CD14-positive monocyte (primary cell): ENCODE measurements around the gene STK4. TPM values are rescaled to one million over a fixed set of nuclear protein-coding genes. Genes with fewer than 3 reads are reported as not detected.
A peak's percentile ranks its signal among the peaks of the same experiment; 100 is the strongest.

ENCODE experiments used
- DNase-seq, 3 donors: peaks; one replicate each; pipeline ENCODE4 v3.0.0-alpha.2; 2011 to 2022
- H2AFZ ChIP-seq: 2 replicates; pipeline ENCODE4 v1.6.0; 2012; ENCODE audit warnings: mild to moderate bottlenecking, low read depth, low read length, inconsistent platforms; ENCODE audit not compliant: insufficient read depth, poor library complexity, severe bottlenecking
- H3K27ac ChIP-seq, 2 donors: 1 replicate in 1 of 2; 2 replicates in 1 of 2; pipeline ENCODE4 v1.5.1; 2012 to 2013; ENCODE audit warnings: low read length in 2 of 2, control low read depth in 1 of 2, inconsistent platforms in 1 of 2, low read depth in 1 of 2, mild to moderate bottlenecking in 1 of 2
- H3K27me3 ChIP-seq, 2 donors: one replicate each; pipeline versions ENCODE4 v1.6.0 to v1.6.1; 2011 to 2013; ENCODE audit warnings: low read length in 2 of 2; ENCODE audit not compliant: control insufficient read depth in 2 of 2, insufficient read depth in 2 of 2
- H3K36me3 ChIP-seq, 2 donors: replicated peaks in 1 of 2; 1 replicate in 1 of 2; 2 replicates in 1 of 2; pipeline versions ENCODE4 v1.5.1 to v1.6.1; 2012 to 2013; ENCODE audit warnings: low read length in 2 of 2, control low read depth in 1 of 2, inconsistent platforms in 1 of 2, mild to moderate bottlenecking in 1 of 2; ENCODE audit not compliant: insufficient read depth in 2 of 2, control insufficient read depth in 1 of 2
- H3K4me1 ChIP-seq, 2 donors: 1 replicate in 1 of 2; 2 replicates in 1 of 2; pipeline versions ENCODE4 v1.5.1 to v1.6.1; 2012 to 2013; ENCODE audit warnings: low read length in 2 of 2, control low read depth in 1 of 2, inconsistent platforms in 1 of 2, mild to moderate bottlenecking in 1 of 2, moderate library complexity in 1 of 2; ENCODE audit not compliant: insufficient read depth in 2 of 2, control insufficient read depth in 1 of 2
- H3K4me2 ChIP-seq: replicated peaks from 2 replicates; pipeline ENCODE3; 2012; ENCODE audit warnings: low read length, moderate library complexity, mild to moderate bottlenecking; ENCODE audit not compliant: poor library complexity, severe bottlenecking; ENCODE audit errors: extremely low read depth
- H3K4me3 ChIP-seq, 3 experiments: fragments of 200-600 bp in 1 of 3; sonication (generic) in 1 of 3; replicated peaks in 1 of 3; 1 replicate in 2 of 3; 2 replicates in 1 of 3; pipeline ENCODE4 v1.5.1; 2011 to 2013; ENCODE audit warnings: low read length in 3 of 3, mild to moderate bottlenecking in 3 of 3, control low read depth in 2 of 3, low read depth in 2 of 3, inconsistent platforms in 1 of 3, moderate library complexity in 1 of 3
- H3K79me2 ChIP-seq: 2 replicates; pipeline ENCODE4 v1.6.0; 2012; ENCODE audit warnings: mild to moderate bottlenecking, control low read depth, inconsistent platforms, low read length, moderate library complexity; ENCODE audit not compliant: insufficient read depth
- H3K9ac ChIP-seq: 2 replicates; pipeline ENCODE4 v1.6.0; 2017; ENCODE audit warnings: low read length, mild to moderate bottlenecking; ENCODE audit not compliant: insufficient read depth, poor library complexity, severe bottlenecking
- H3K9me3 ChIP-seq, 2 donors: replicated peaks in 1 of 2; 1 replicate in 1 of 2; 2 replicates in 1 of 2; pipeline versions ENCODE4 v1.5.1 to v1.6.1; 2012 to 2013; ENCODE audit warnings: low read length in 2 of 2, control low read depth in 1 of 2; ENCODE audit not compliant: control insufficient read depth in 1 of 2, insufficient read depth in 1 of 2
- H4K20me1 ChIP-seq: 2 replicates; pipeline ENCODE4 v1.6.0; 2012; ENCODE audit warnings: mild to moderate bottlenecking, low read length, control low read depth, moderate library complexity; ENCODE audit not compliant: insufficient read depth
- H3K27ac Mint-ChIP-seq, 7 donors: one replicate each; pipeline ENCODE4 v1.8.0; 2020; ENCODE audit warnings: mild to moderate bottlenecking in 7 of 7, mixed read lengths in 7 of 7, moderate library complexity in 6 of 7, inconsistent platforms in 2 of 7
- H3K27me3 Mint-ChIP-seq, 3 donors: one replicate each; pipeline ENCODE4 v1.8.0; 2021 to 2022; ENCODE audit warnings: low read depth in 3 of 3, mild to moderate bottlenecking in 3 of 3, mixed read lengths in 3 of 3, moderate library complexity in 3 of 3, inconsistent platforms in 1 of 3
- H3K36me3 Mint-ChIP-seq, 2 donors: one replicate each; pipeline ENCODE4 v1.8.0; 2020; ENCODE audit warnings: mixed read lengths in 2 of 2, inconsistent platforms in 1 of 2, mild to moderate bottlenecking in 1 of 2
- H3K4me1 Mint-ChIP-seq: one replicate; pipeline ENCODE4 v1.8.0; 2020; ENCODE audit warnings: mild to moderate bottlenecking, mixed read lengths
- H3K4me3 Mint-ChIP-seq, 2 donors: one replicate each; pipeline ENCODE4 v1.8.0; 2020; ENCODE audit warnings: mild to moderate bottlenecking in 2 of 2, mixed read lengths in 2 of 2, moderate library complexity in 1 of 2
- H3K9me3 Mint-ChIP-seq, 7 donors: one replicate each; pipeline ENCODE4 v1.8.0; 2020 to 2022; ENCODE audit warnings: mixed read lengths in 7 of 7, mild to moderate bottlenecking in 6 of 7, moderate library complexity in 6 of 7, inconsistent platforms in 2 of 7
- CTCF ChIP-seq: fragments of 200-600 bp; IDR thresholded peaks from one replicate; pipeline ENCODE4 v1.8.0; 2022; ENCODE audit warnings: antibody characterized with exemption, mild to moderate bottlenecking
- WGBS: methylation state at CpG from one replicate; pipeline ENCODE4 v1.1.5; 2013; ENCODE audit warnings: missing lambda C conversion rate; ENCODE audit not compliant: insufficient coverage; 5-methylcytosine and 5-hydroxymethylcytosine counted together
- intact Hi-C, 2 donors: fragments of 100-400 bp; cut with micrococcal nuclease; formaldehyde crosslinking; loops; one replicate each; pipeline versions ENCODE4 v1.15.0 to v1.15.1; 2023
- polyA plus RNA-seq, 3 donors: library from polyadenylated mRNA; depleted of rRNA in 1 of 3; unstranded in 2 of 3; stranded (reverse) in 1 of 3; fragments of 300-500 nt in 2 of 3; fragments of >200 nt in 1 of 3; fragmentation: Illumina TruSeq in 2 of 3; gene quantifications; 1 replicate in 2 of 3; 2 replicates in 1 of 3; pipeline ENCODE4 v1.2.3, GENCODE V29; 2012 to 2021

The STK4 gene
- polyA plus RNA-seq, 3 donors = 53.0 to 123 (median 69.9) TPM

- Mint-ChIP-seq H3K36me3 (no peaks in the 10 kb centered on the region), H3K9me3 (no peaks in the 10 kb centered on the region), H3K27me3 (peaks cover 12 to 18% (median 17%) of the 10 kb centered on the region in 3 donors), H3K4me3 (no peak overlapping the region), H3K4me1 (no peaks in the 10 kb centered on the region), H3K27ac (peak overlapping the region in 1 of 7 donors; percentile 42)
- H3K4me1 ChIP-seq = no peaks in the 10 kb centered on the region
- no peak for TF ChIP-seq CTCF
- no peak overlapping the region for H2AFZ ChIP-seq
- WGBS = 92% methylated on average over 11 of the region's 11 CpGs
- H3K36me3 ChIP-seq = no peaks in the 10 kb centered on the region
- H3K4me2 ChIP-seq = no peak overlapping the region
- no peaks in the 10 kb centered on the region for H3K79me2 ChIP-seq
- intact Hi-C loops = no loop called here
- H3K9me3 ChIP-seq = no peaks in the 10 kb centered on the region
- no peak for DNase-seq
- H3K4me3 ChIP-seq = no peak overlapping the region
- no peak overlapping the region for H3K9ac ChIP-seq
- H4K20me1 ChIP-seq = no peaks in the 10 kb centered on the region
- H3K27ac ChIP-seq = no peak overlapping the region
- H3K27me3 ChIP-seq = peaks cover 0 to 5% of the 10 kb centered on the region in 2 donors
Measured at GRCh38 chr20:45110301-45110700, 144.0 kb downstream of the STK4 start.

GRCh38 chr20:45111285-45111684, 145.0 kb downstream of the STK4 start:
- Histone ChIP-seq H3K9ac (no peak overlapping the region), H3K27me3 (peaks cover 0 to 2% of the 10 kb centered on the region in 2 donors), H3K36me3 (no peaks in the 10 kb centered on the region), H3K9me3 (no peaks in the 10 kb centered on the region), H3K4me3 (no peak overlapping the region), H3K4me2 (no peak overlapping the region), H2AFZ (no peak overlapping the region), H3K4me1 (no peaks in the 10 kb centered on the region), H3K79me2 (no peaks in the 10 kb centered on the region), H3K27ac (no peak overlapping the region), H4K20me1 (no peaks in the 10 kb centered on the region)
- Mint-ChIP-seq H3K9me3 (no peaks in the 10 kb centered on the region), H3K27me3 (peaks cover 12 to 17% (median 15%) of the 10 kb centered on the region in 3 donors), H3K36me3 (no peaks in the 10 kb centered on the region), H3K4me1 (no peaks in the 10 kb centered on the region), H3K27ac (no peak overlapping the region), H3K4me3 (no peak overlapping the region)
- DNase-seq = no peak
- no peak for TF ChIP-seq CTCF
- 93% methylated on average over 10 of the region's 11 CpGs for WGBS
- intact Hi-C loops = no loop called here
